GM21717 (cell line): ENCODE data around the gene GNG12.

ENCODE experiments used
- ATAC-seq: cut with Tn5 transposase; IDR thresholded peaks from one replicate; pipeline ENCODE4 v1.9.1; 2021; ENCODE audit warnings: mild to moderate bottlenecking, moderate library complexity; ENCODE audit not compliant: unreplicated experiment

The GNG12 gene

GRCh38 chr1:67788238-67788790 is 45.0 kb downstream of the GNG12 start:
- no peak for ATAC-seq

GRCh38 chr1:67787746-67788145 is 45.5 kb downstream of the GNG12 start:
- no peak for ATAC-seq

- no peak for ATAC-seq
Measured at GRCh38 chr1:67785847-67786753, 47.2 kb downstream of the GNG12 start.

GRCh38 chr1:67784545-67785186 is 48.6 kb downstream of the GNG12 start:
- ATAC-seq, result no peak

- no peak for ATAC-seq
Measured at GRCh38 chr1:67780637-67781036, 52.6 kb downstream of the GNG12 start.

- no peak for ATAC-seq
Measured at GRCh38 chr1:67777440-67777839, 55.8 kb downstream of the GNG12 start.

- ATAC-seq, result no peak
Measured at GRCh38 chr1:67777016-67777415, 56.3 kb downstream of the GNG12 start.

GRCh38 chr1:67773462-67773861 is 59.8 kb downstream of the GNG12 start:
- ATAC-seq, result no peak

- ATAC-seq, result no peak
Measured at GRCh38 chr1:67771749-67772148, 61.5 kb downstream of the GNG12 start.

GRCh38 chr1:67771152-67771551 is 62.1 kb downstream of the GNG12 start:
- no peak for ATAC-seq

GRCh38 chr1:67769633-67770256 is 63.5 kb downstream of the GNG12 start:
- ATAC-seq, result no peak

GRCh38 chr1:67768480-67768879 is 64.8 kb downstream of the GNG12 start:
- ATAC-seq, result no peak

GRCh38 chr1:67767103-67767782 is 66.0 kb downstream of the GNG12 start:
- ATAC-seq, result no peak

GRCh38 chr1:67766141-67766978 is 66.9 kb downstream of the GNG12 start:
- no peak for ATAC-seq

- no peak for ATAC-seq
Measured at GRCh38 chr1:67764633-67765032, 68.6 kb downstream of the GNG12 start.

- ATAC-seq, result no peak
Measured at GRCh38 chr1:67761730-67762129, 71.5 kb downstream of the GNG12 start.

GRCh38 chr1:67761091-67761490 is 72.2 kb downstream of the GNG12 start:
- no peak for ATAC-seq

- ATAC-seq, result peak; percentile 100
Measured at GRCh38 chr1:67760030-67760821, 73.0 kb downstream of the GNG12 start.

GRCh38 chr1:67759692-67760029 is 73.6 kb downstream of the GNG12 start:
- ATAC-seq, result peak; percentile 23
